Fibroblast of the aortic adventitia (primary cell): ENCODE measurements around the gene NFX1. TPM values are rescaled to one million over a fixed set of nuclear protein-coding genes. Genes with fewer than 3 reads are reported as not detected.
A peak's percentile ranks its signal among the peaks of the same experiment; 100 is the strongest.

Source experiments
- DNase-seq: peaks from one replicate; pipeline ENCODE4 v3.0.0-alpha.2; 2010; ENCODE audit warnings: low read depth
- H3K4me3 ChIP-seq: 2 replicates; pipeline ENCODE4 v1.5.1; 2011; ENCODE audit warnings: low read depth, mild to moderate bottlenecking, control low read depth, low read length, moderate library complexity
- CTCF ChIP-seq: IDR thresholded peaks from 2 replicates; pipeline ENCODE4 v1.5.1; 2011; ENCODE audit warnings: mild to moderate bottlenecking, low read length, control low read depth, inconsistent platforms; ENCODE audit not compliant: insufficient read depth
- total RNA-seq: library from RNA; depleted of rRNA; stranded (reverse); fragments of >200 nt; gene quantifications from 2 replicates; pipeline ENCODE4 v1.2.3, GENCODE V29; 2012; ENCODE audit warnings: low replicate concordance

The NFX1 gene
- total RNA-seq, 1 donor: 37.2 TPM

- H3K4me3 ChIP-seq: no peak overlapping the region
- no peak for DNase-seq
- TF ChIP-seq CTCF: no peak
Measured at GRCh38 chr9:33256236-33256635, 34.1 kb upstream of the NFX1 start.

GRCh38 chr9:33257276-33257675 is 33.0 kb upstream of the NFX1 start:
- TF ChIP-seq CTCF: no peak
- H3K4me3 ChIP-seq: no peak overlapping the region
- DNase-seq: no peak

GRCh38 chr9:33260372-33260771 is 29.9 kb upstream of the NFX1 start:
- H3K4me3 ChIP-seq: no peak overlapping the region
- DNase-seq: no peak
- no peak for TF ChIP-seq CTCF

GRCh38 chr9:33263131-33264002 is 26.9 kb upstream of the NFX1 start:
- peak; percentile 28 for DNase-seq
- TF ChIP-seq CTCF: no peak
- peak overlapping the region; percentile 99 for H3K4me3 ChIP-seq

GRCh38 chr9:33264003-33264472 is 26.3 kb upstream of the NFX1 start:
- DNase-seq: no peak
- peak overlapping the region; percentile 99 for H3K4me3 ChIP-seq

GRCh38 chr9:33264473-33265177 is 25.7 kb upstream of the NFX1 start, which contains the start of the genes BAG1 and CHMP5:
BAG1 (minus strand) TSS chr9:33264708.
CHMP5 (plus strand) TSS chr9:33265049; CDS start chr9:33265079, 30 bp downstream.
- peak; percentile 53 for TF ChIP-seq CTCF
- H3K4me3 ChIP-seq: peak within 1 kb of the TSS; percentile 100
- DNase-seq: peak; percentile 99

More at GRCh38 chr9:33264003-33264472, 26.3 kb upstream of the NFX1 start:
- no peak for TF ChIP-seq CTCF
